Posterior vena cava (tissue), 2 donors: Measurements from ENCODE around the gene ANTKMT. TPM values are rescaled to one million over a fixed set of nuclear protein-coding genes. Genes with fewer than 3 reads are reported as not detected.

Source experiments
- DNase-seq: peaks from one replicate; pipeline ENCODE4 v3.0.0-alpha.2; 2020; ENCODE audit warnings: low spot score
- intact Hi-C, 2 donors: fragments of 100-400 bp; cut with DNase I; formaldehyde crosslinking; loops; one replicate each; pipeline versions ENCODE4 v1.14.1 to v1.14.2; 2022 to 2023
- total RNA-seq, 2 donors: library from RNA; stranded (reverse); fragmentation: NEBNext Ultra II Directional; extraction: Animal tissue kit (Norgen Biotek cat#: 25700); gene quantifications; one replicate each; pipeline ENCODE4 v1.2.1, GENCODE V29; 2021
- donor health status: DM: yes; HTN: yes; CAD: no.
- donor health status: DM: yes; HTN: yes; CAD: no.

ANTKMT gene
- total RNA-seq, 2 donors from 2014 or later: 20.0 to 25.5 TPM

DNA sequence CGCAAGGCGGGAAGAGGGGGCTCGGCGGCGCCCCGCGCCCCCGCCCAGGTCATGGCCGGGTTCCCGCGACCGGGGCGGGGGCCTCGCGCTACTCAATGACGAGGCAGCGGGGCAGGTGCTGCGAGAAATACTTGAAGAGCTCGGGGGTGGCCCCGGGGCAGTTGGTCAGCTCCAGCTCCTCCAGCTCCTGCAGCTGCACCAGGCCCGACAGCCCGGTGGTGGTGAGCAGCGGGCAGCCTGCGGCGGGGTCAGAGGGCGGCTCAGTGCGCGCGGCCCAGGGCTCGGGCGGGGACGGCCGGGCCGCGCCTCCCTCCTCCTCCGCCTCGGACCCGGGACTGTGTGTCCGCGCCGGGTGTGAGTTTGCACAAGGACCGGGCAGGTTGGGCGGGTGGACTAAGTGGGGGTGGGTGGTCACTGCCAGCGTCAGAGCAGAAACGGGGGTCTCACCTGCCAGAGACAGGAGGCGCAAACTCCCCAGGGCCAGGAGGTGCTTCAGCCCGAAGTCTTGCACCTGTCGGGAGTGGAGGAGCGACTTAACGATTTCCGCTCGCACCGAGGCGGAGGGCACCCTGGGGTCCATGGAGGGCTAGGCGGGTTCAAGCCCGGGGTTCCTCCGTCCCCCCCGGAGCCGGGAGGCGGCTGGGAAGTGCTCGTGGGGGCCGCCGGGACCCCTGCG is 26.6 kb upstream of the ANTKMT start:
- DNase-seq: no peak
- intact Hi-C loops: no loop called here

- DNase-seq: no peak
- intact Hi-C loops: no loop called here
Measured at GRCh38 chr16:694863-695354, 26.0 kb upstream of the ANTKMT start.

DNA sequence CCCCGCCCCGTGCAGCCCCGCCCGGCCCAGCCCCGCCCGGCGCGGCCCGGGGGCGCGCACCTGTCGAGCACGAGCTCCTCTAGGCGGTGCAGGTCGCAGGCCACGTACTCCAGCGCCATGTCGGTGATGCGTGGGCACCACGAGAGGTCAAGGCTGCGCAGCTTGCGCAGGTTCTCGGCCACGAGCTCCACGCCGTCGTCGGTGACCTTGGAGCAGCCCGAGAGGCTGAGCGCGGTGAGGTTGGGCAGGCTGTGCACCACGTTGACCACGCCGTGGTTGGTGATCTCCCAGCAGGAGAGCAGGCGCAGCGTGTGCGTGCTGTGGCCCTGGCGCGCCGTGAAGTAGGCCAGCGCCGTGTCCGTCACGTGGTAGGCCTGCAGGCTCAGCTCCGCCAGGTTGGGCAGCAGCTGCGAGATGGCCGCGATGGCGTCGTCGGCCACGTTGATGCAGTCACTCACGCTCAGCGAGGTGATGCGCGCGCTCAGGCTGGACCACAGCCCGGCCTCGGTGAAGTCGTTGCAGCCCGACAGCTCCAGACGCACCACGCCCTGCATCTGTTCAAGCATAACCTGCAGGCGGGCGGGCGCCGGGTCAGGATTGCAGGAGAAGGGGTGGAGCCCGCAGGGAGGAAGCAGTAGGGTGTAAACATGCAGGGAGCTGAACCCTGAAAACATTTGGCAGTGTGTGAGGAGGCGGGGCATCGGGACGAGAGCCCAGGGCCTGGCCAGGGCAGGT is 25.4 kb upstream of the ANTKMT start:
- DNase-seq: no peak
- intact Hi-C loops: no loop called here

DNA sequence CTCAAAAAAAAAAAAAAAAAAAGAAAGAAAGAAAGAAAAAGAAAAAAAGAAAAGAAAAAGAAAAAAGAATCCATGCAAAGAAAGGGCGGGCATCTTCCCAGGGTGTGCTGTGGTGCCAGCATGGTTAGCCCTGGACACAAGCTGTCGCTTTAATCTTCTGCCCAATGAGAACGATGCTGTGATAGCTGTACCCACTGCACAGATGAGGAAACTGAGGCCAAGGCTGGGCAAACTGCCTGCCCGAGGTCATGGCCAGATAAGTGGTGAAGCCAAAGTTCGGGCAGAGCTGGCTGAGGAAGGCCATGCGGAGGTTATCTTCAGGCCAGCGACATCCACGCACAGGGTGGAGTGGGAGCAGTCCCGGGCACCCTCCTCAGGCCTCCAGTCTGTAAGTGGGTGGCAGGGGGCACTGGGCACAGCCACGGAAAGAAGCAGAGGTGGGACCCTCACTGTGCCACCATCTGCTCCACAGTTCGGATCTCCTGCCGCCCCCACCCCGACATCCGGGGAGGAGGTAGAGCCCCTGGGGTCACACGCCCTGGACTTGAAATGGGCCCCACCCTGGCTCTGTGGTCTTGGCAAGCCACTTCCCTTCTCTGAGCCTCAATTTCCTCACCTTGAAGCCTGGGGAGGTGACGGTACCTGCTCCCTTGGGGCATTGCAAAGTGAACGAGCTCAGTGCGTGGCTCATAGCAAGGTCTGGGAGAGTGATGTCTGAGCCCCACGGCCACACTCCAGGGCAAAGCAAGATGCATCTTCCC is 21.9 kb upstream of the ANTKMT start:
- intact Hi-C loops: no loop called here
- no peak for DNase-seq

- DNase-seq: no peak
- intact Hi-C loops: no loop called here
Measured at GRCh38 chr16:700684-701584, 20.0 kb upstream of the ANTKMT start.

GRCh38 chr16:702341-702740 is 18.6 kb upstream of the ANTKMT start:
- intact Hi-C loops: no loop called here
- DNase-seq: no peak

- no peak for DNase-seq
- intact Hi-C loops: no loop called here
Measured at GRCh38 chr16:703406-703805, 17.5 kb upstream of the ANTKMT start.

DNA sequence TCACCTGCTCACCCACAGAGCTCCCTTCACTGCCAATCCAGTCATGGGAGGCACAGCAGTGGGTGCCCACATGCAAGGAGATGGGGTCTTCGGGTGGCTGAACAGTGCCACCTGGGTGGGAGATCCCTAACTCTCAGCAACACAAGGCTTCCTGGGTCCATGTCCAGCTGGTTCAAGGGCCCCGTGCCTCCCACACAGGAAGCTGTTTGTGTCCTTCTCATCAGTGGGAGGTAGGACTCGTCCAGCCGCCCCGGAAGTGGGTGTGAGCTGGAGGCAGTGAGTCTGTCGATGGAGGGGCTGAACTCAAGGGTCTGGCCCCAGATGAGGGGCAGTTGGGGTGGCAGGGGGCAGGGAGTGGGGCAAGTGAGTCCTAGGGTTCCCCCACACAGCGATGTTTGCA is 16.9 kb upstream of the ANTKMT start:
- DNase-seq: no peak
- intact Hi-C loops: loop anchor here in 1 of 2 donors (1.0 kb wide), 1 partner anchor 298 kb away; no protein-coding TSS in a partner anchor

DNA sequence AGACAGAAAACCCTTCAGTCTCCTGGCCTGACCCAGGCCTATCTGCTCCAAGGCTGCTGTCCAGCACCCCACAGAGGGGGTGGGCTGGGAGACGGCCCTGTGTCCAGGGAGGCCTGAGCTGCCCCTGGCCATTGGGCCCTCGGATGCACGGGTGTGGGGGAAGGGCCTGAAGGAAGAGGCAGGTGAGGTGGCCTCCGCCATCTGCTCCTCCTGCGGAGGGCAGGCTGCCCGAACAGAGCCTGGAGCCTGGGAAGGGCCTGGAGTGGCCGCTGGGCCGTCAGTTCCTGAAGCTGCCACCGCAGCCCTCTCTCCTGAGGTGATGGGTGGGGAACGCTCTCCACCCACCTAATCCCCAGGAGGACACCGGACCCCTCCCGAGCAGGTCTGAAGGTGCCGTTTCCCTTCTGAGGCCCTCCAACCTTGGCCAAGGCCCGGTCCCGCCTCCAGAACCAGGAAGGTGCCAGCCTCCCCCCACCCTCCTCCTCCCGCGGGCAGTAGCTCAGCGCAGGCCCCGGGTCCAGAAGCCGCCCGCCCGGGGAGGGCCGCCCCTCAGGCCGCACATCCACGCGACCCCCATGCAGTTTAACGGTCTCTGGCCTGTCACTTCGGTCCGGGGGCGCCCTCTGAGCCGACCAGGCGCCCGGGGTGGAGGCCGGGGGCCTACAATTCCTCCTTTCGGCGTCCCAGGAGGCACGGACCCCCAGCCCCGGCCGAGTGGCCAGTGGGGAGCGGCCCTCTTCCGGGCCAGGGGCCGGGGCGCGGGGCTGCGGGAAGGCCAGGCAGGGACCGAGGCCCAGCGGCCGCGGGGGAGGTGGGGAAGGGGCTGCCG is 16.2 kb upstream of the ANTKMT start:
- intact Hi-C loops: loop anchor here in 1 of 2 donors (1.0 kb wide), 1 partner anchor 298 kb away; no protein-coding TSS in a partner anchor
- no peak for DNase-seq

DNA sequence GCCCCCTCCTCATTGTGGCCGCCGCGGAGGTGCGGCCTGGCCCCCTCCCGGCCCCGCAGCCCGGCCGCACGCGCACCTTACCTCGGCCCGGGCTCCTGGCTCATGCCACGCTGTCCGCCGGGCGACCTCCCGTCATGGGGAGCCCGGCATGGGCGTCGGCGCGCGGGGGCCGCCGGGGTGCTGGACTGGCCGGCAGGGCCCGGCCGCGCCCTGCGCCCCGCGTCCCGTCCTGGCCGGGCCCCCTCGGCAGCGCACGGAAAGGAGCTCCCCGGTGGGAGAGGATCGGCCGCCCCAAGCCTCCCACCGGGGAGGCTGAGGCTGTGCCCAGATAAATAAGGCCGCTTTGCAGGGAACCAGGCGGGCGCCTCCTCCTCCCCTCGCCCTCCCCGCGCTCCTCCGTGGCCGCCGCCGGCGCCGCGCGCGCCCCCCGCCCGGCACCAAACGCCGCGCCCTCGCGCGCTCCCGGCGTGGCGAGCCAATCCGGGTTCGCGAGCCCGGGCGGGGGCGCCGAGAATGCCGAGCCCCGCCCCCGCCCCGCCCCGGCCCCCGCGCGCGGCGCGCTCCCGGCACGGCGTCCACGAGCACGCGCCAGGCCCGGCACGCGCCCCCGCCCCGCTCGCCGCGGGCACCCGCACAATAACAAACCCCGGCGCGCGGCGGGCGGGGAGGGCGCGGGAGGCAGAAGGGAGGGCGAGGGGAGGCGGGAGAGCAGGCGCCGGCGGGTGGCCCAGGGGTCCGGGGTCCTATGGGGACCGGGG is 15.3 kb upstream of the ANTKMT start, which contains the start of gene FBXL16:
Gene FBXL16 (minus strand): TSS at position 371 of the 758 bp plus-strand sequence. CDS start 8,396 bp downstream, outside the sequence.
- intact Hi-C loops: no loop called here
- DNase-seq: no peak

DNA sequence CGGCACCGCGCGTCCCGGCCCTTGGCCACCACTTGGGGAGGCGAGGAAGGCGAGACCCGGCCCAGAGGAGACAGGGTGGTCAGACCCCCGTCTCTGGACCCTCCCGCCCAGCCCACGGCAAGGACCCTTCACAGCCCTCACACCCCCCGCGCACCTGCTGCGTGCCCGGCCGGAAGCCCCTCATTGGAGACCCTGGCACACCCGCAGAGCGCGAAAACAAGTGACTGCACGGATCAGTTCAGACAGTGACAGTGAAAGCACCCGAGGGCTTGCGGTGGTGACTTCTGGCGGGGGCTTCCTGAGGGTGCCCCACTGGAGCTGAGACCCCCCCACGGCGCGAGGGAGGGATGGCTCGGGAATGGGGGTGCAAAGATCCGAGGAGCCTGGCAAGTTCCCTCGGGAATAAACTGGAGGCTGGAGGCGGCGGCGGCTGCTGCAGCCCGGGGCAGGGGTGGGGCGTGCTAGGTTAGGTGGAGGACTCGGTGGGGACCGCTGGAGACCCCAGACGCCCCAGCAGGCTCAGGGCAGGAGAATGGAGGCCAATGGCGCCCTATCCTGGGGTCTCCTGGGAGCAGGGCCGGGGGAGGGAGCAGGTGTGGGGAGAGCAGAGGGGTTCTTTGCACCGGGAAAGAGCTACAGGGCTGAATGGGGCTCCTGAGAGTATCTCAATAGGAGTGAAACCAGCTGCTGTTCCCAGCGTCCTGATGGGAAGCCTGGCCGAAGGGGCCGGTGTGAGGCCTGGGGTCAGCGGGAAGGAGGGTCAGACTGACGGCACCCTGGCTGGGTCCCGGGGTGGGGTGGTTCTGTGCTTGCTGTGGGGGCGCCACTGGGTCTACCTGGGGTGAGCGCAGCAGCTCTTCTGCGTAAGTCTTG is 14.5 kb upstream of the ANTKMT start:
- intact Hi-C loops: no loop called here
- no peak for DNase-seq

DNA sequence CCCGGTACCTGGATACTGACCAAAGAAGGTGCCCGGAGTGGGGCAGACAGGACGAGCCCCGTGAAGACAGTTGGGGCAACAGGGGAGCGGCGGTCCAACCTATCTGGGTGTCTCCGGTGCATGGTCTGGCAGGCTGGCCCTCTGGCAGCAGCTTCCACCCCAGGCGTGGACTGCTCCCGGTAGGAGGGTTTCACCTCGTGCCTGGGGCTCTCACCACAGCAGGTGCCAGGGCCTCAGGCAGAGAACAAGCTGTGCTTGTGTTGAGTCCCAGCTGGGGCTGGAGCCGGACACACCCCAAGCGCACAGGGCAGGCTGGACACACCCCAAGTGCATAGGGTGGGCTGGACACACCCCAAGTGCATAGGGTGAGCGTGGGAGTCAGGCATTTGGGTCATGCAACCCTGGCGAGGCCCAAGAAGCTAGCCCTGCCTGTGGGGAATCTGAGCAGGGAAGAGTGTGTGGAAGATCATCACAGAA is 13.8 kb upstream of the ANTKMT start:
- DNase-seq: no peak
- intact Hi-C loops: no loop called here

- DNase-seq: no peak
- intact Hi-C loops: no loop called here
Measured at GRCh38 chr16:708019-708418, 12.9 kb upstream of the ANTKMT start.

GRCh38 chr16:708959-709358 is 12.0 kb upstream of the ANTKMT start:
- DNase-seq: no peak
- intact Hi-C loops: no loop called here

- no peak for DNase-seq
- intact Hi-C loops: loop anchor here (5.0 kb wide), 2 partner anchors 77 to 342 kb away; partner anchors contain the start of genes CHTF18 (in 2 of the 2) and RPUSD1 (in 2 of the 2)
Measured at GRCh38 chr16:709566-710499, 11.1 kb upstream of the ANTKMT start.
